COLO668 (cell line): ENCODE measurements around the gene GCNT3.
A peak's percentile ranks its signal among the peaks of the same experiment; 100 is the strongest.

Source experiments
- DNase-seq: peaks from one replicate; lab custom pipeline; 2025; ENCODE audit not compliant: unreplicated experiment; lab: John Stamatoyannopoulos, UW

The GCNT3 gene

GRCh38 chr15:59611276-59612260, at the start of gene GCNT3:
TSS of gene GCNT3 (plus strand) at chr15:59611783. CDS start at chr15:59618239, 6,456 bp downstream.
- peak; percentile 24 for DNase-seq

GRCh38 chr15:59562448-59563186, 49.0 kb upstream of the GCNT3 start:
- no peak for DNase-seq

- DNase-seq = no peak
These were observed 46.3 kb upstream of the GCNT3 start for GRCh38 chr15:59565299-59565698.

GRCh38 chr15:59567324-59567723, 44.3 kb upstream of the GCNT3 start:
- DNase-seq = no peak

- no peak for DNase-seq
These were observed 42.1 kb upstream of the GCNT3 start for GRCh38 chr15:59569477-59569876.

- DNase-seq = no peak
These were observed 41.3 kb upstream of the GCNT3 start for GRCh38 chr15:59570315-59570714.

GRCh38 chr15:59571606-59572005, 40.0 kb upstream of the GCNT3 start:
- no peak for DNase-seq

GRCh38 chr15:59583088-59583487, 28.5 kb upstream of the GCNT3 start:
- DNase-seq = no peak

- DNase-seq = peak; percentile 55
These were observed 24.3 kb upstream of the GCNT3 start for GRCh38 chr15:59587085-59587826.

- no peak for DNase-seq
These were observed 21.6 kb upstream of the GCNT3 start for GRCh38 chr15:59590027-59590426.

GRCh38 chr15:59591356-59591755, 20.2 kb upstream of the GCNT3 start:
- DNase-seq = no peak

GRCh38 chr15:59594493-59594942, 17.1 kb upstream of the GCNT3 start:
- DNase-seq = no peak

GRCh38 chr15:59594991-59595390, 16.6 kb upstream of the GCNT3 start:
- DNase-seq = no peak

GRCh38 chr15:59595434-59595915, 16.1 kb upstream of the GCNT3 start:
- DNase-seq = no peak

GRCh38 chr15:59596640-59597039, 14.9 kb upstream of the GCNT3 start:
- DNase-seq = no peak

- no peak for DNase-seq
These were observed 13.1 kb upstream of the GCNT3 start for GRCh38 chr15:59598461-59598860.

GRCh38 chr15:59605994-59606393, 5.6 kb upstream of the GCNT3 start:
- no peak for DNase-seq

- DNase-seq = peak; percentile 36
These were observed 1.6 kb upstream of the GCNT3 start for GRCh38 chr15:59609730-59610712.

- no peak for DNase-seq
These were observed 2.6 kb downstream of the GCNT3 start for GRCh38 chr15:59614153-59614552.

- DNase-seq = no peak
These were observed 4.1 kb downstream of the GCNT3 start for GRCh38 chr15:59615661-59616060.
